ENCODE measurements around the gene KIF2C.
"Not testable (repeated sequence)": the region's sequence is repeated elsewhere in the genome, so short reads cannot be mapped to it uniquely, and the experiment has no call there.

The KIF2C gene

GRCh38 chr1:44718091-44718490 is 21.5 kb upstream of the KIF2C start:
- DNase-seq, result no peak

GRCh38 chr1:44719318-44719717 is 20.3 kb upstream of the KIF2C start:
- no peak for DNase-seq

- DNase-seq, result no peak
These were observed 19.4 kb upstream of the KIF2C start for GRCh38 chr1:44720281-44720680.

- DNase-seq, result no peak
These were observed 17.9 kb upstream of the KIF2C start for GRCh38 chr1:44721485-44722361.

- DNase-seq, result no peak
These were observed 16.6 kb upstream of the KIF2C start for GRCh38 chr1:44723064-44723463.

GRCh38 chr1:44723496-44724295 is 15.9 kb upstream of the KIF2C start:
- no peak for DNase-seq

- no peak for DNase-seq
These were observed 15.2 kb upstream of the KIF2C start for GRCh38 chr1:44724296-44724954.

GRCh38 chr1:44724955-44725698 is 14.5 kb upstream of the KIF2C start:
- DNase-seq, result no peak

GRCh38 chr1:44730741-44731512 is 8.7 kb upstream of the KIF2C start, which contains the start of gene RNU5D-1:
Gene RNU5D-1, minus strand, starts transcription at chr1:44731170.
- peak; percentile 92 for DNase-seq

- DNase-seq, result no peak
These were observed 6.3 kb upstream of the KIF2C start for GRCh38 chr1:44733365-44733764.

GRCh38 chr1:44733784-44734183 is 5.9 kb upstream of the KIF2C start:
- DNase-seq, result no peak

- no peak for DNase-seq
These were observed 3.6 kb upstream of the KIF2C start for GRCh38 chr1:44735992-44736391.

- not testable (repeated sequence) for DNase-seq
These were observed 707 bp upstream of the KIF2C start for GRCh38 chr1:44738953-44739306.

- DNase-seq, result no peak
These were observed 561 bp downstream of the KIF2C start for GRCh38 chr1:44740179-44740617.

- DNase-seq, result no peak
These were observed 3.6 kb downstream of the KIF2C start for GRCh38 chr1:44743211-44743610.

GRCh38 chr1:44747878-44748277 is 8.2 kb downstream of the KIF2C start:
- no peak for DNase-seq

GRCh38 chr1:44757420-44757819 is 17.8 kb downstream of the KIF2C start:
- no peak for DNase-seq

GRCh38 chr1:44759077-44759476 is 19.4 kb downstream of the KIF2C start:
- no peak for DNase-seq

GRCh38 chr1:44760876-44761275 is 21.2 kb downstream of the KIF2C start:
- no peak for DNase-seq

- DNase-seq, result not testable (repeated sequence)
These were observed 26.8 kb downstream of the KIF2C start for GRCh38 chr1:44766421-44766820.
